Measurements from ENCODE around the gene DPP6.

GRCh38 chr7:154302380-154302779, 250.2 kb downstream of the DPP6 start:
- TF ChIP-seq POLR2A (IDR thresholded peaks at IDR 0.05; ENCODE audit: low read length) (no peak), RCOR1 (IDR thresholded peaks at IDR 0.05; ENCODE audit: low read depth, low read length) (no peak)
